HG03565 (cell line): ENCODE results near the gene PRDM16.

Experiments
- ATAC-seq: cut with Tn5 transposase; IDR thresholded peaks from one replicate; pipeline ENCODE4 v1.9.1; 2021; ENCODE audit warnings: mild to moderate bottlenecking, moderate library complexity; ENCODE audit not compliant: unreplicated experiment

PRDM16 gene

GRCh38 chr1:3067671-3068563 is 1.1 kb upstream of the PRDM16 start:
- ATAC-seq: no peak

- ATAC-seq: no peak
Measured at GRCh38 chr1:3069491-3070308, 697 bp downstream of the PRDM16 start.

GRCh38 chr1:3070309-3070643 is 1.3 kb downstream of the PRDM16 start:
- ATAC-seq: no peak

- no peak for ATAC-seq
Measured at GRCh38 chr1:3070644-3071564, 1.9 kb downstream of the PRDM16 start.

- ATAC-seq: no peak
Measured at GRCh38 chr1:3071565-3072390, 2.8 kb downstream of the PRDM16 start.

- no peak for ATAC-seq
Measured at GRCh38 chr1:3072391-3073185, 3.6 kb downstream of the PRDM16 start.

- no peak for ATAC-seq
Measured at GRCh38 chr1:3073186-3073488, 4.1 kb downstream of the PRDM16 start.

- ATAC-seq: no peak
Measured at GRCh38 chr1:3073489-3074296, 4.7 kb downstream of the PRDM16 start.

- ATAC-seq: no peak
Measured at GRCh38 chr1:3074297-3074741, 5.3 kb downstream of the PRDM16 start.

- ATAC-seq: no peak
Measured at GRCh38 chr1:3074800-3075199, 5.8 kb downstream of the PRDM16 start.

GRCh38 chr1:3075666-3076362 is 6.8 kb downstream of the PRDM16 start:
- no peak for ATAC-seq

- no peak for ATAC-seq
Measured at GRCh38 chr1:3076363-3076740, 7.3 kb downstream of the PRDM16 start.

- ATAC-seq: no peak
Measured at GRCh38 chr1:3077081-3077480, 8.1 kb downstream of the PRDM16 start.

- ATAC-seq: no peak
Measured at GRCh38 chr1:3077561-3077960, 8.6 kb downstream of the PRDM16 start.

- ATAC-seq: no peak
Measured at GRCh38 chr1:3078430-3078861, 9.4 kb downstream of the PRDM16 start.

GRCh38 chr1:3078871-3079270 is 9.9 kb downstream of the PRDM16 start:
- no peak for ATAC-seq

GRCh38 chr1:3079381-3080052 is 10.5 kb downstream of the PRDM16 start:
- no peak for ATAC-seq
